ENCODE data around the gene CPNE6.

The CPNE6 gene

GRCh38 chr14:24119691-24120090, 48.3 kb downstream of the CPNE6 start:
- no peak for TF ChIP-seq CTCF (IDR thresholded peaks at IDR 0.05)
- H3K9me3 ChIP-seq (ENCODE audit: control insufficient read depth, low read length), result no peaks in the 10 kb centered on the region
- H3K27me3 ChIP-seq (ENCODE audit: control insufficient read depth, insufficient read depth, low read length), result no peaks in the 10 kb centered on the region

GRCh38 chr14:24121210-24121609, 49.8 kb downstream of the CPNE6 start:
- no peak overlapping the region for H3K4me3 ChIP-seq (ENCODE audit: low read depth, low read length)
- peaks cover 5% of the 10 kb centered on the region for H3K4me1 ChIP-seq
- no peaks in the 10 kb centered on the region for H3K27me3 ChIP-seq (ENCODE audit: control insufficient read depth, insufficient read depth, low read length)
- no peak overlapping the region for H2AFZ ChIP-seq
- no peak overlapping the region for H3K9ac ChIP-seq
- H3K36me3 ChIP-seq (ENCODE audit: control insufficient read depth, insufficient read depth, low read length), result no peaks in the 10 kb centered on the region
- no peak overlapping the region for H3K4me2 ChIP-seq (ENCODE audit: low read length)
- TF ChIP-seq CTCF (IDR thresholded peaks at IDR 0.05), result no peak
- H3K79me2 ChIP-seq, result peaks cover 8% of the 10 kb centered on the region
- H3K9me3 ChIP-seq (ENCODE audit: control insufficient read depth, low read length), result no peaks in the 10 kb centered on the region
- no peak overlapping the region for H3K27ac ChIP-seq

More at GRCh38 chr14:24119691-24120090, 48.3 kb downstream of the CPNE6 start:
- no peaks in the 10 kb centered on the region for H3K36me3 ChIP-seq (ENCODE audit: control insufficient read depth, insufficient read depth, low read length)
- H3K27ac ChIP-seq, result no peak overlapping the region
- no peak overlapping the region for H3K9ac ChIP-seq
- peaks cover 10% of the 10 kb centered on the region for H3K4me1 ChIP-seq
- H3K4me3 ChIP-seq (ENCODE audit: low read depth, low read length), result no peak overlapping the region
- peaks cover 14% of the 10 kb centered on the region for H3K79me2 ChIP-seq
- H3K4me2 ChIP-seq (ENCODE audit: low read length), result no peak overlapping the region
- H2AFZ ChIP-seq, result no peak overlapping the region

GRCh38 chr14:24122416-24122815, 51.1 kb downstream of the CPNE6 start:
- Histone ChIP-seq H2AFZ (no peak overlapping the region), H3K36me3 (ENCODE audit: control insufficient read depth, insufficient read depth, low read length) (no peaks in the 10 kb centered on the region), H3K4me3 (ENCODE audit: low read depth, low read length) (no peak overlapping the region), H3K27me3 (ENCODE audit: control insufficient read depth, insufficient read depth, low read length) (no peaks in the 10 kb centered on the region), H3K4me1 (no peaks in the 10 kb centered on the region), H3K27ac (no peak overlapping the region), H3K9ac (no peak overlapping the region), H3K79me2 (peaks cover 2% of the 10 kb centered on the region), H3K9me3 (ENCODE audit: control insufficient read depth, low read length) (no peaks in the 10 kb centered on the region), H3K4me2 (ENCODE audit: low read length) (no peak overlapping the region)
- TF ChIP-seq CTCF (IDR thresholded peaks at IDR 0.05), result no peak

- Histone ChIP-seq H2AFZ (no peak overlapping the region), H3K4me3 (ENCODE audit: low read depth, low read length) (no peak overlapping the region), H3K4me2 (ENCODE audit: low read length) (no peak overlapping the region), H3K27me3 (ENCODE audit: control insufficient read depth, insufficient read depth, low read length) (no peaks in the 10 kb centered on the region), H3K9me3 (ENCODE audit: control insufficient read depth, low read length) (no peaks in the 10 kb centered on the region), H3K79me2 (peaks cover 2% of the 10 kb centered on the region), H3K27ac (no peak overlapping the region), H3K9ac (no peak overlapping the region), H3K4me1 (no peaks in the 10 kb centered on the region), H3K36me3 (ENCODE audit: control insufficient read depth, insufficient read depth, low read length) (no peaks in the 10 kb centered on the region)
- TF ChIP-seq CTCF (IDR thresholded peaks at IDR 0.05), result no peak
These were observed 51.5 kb downstream of the CPNE6 start for GRCh38 chr14:24122898-24123297.

All from parathyroid adenoma (tissue), 2 donors.